ENCODE results near the gene TBC1D3B.
"Not testable (repeated sequence)": the region's sequence is repeated elsewhere in the genome, so short reads cannot be mapped to it uniquely, and the experiment has no call there.

Gene TBC1D3B

DNA sequence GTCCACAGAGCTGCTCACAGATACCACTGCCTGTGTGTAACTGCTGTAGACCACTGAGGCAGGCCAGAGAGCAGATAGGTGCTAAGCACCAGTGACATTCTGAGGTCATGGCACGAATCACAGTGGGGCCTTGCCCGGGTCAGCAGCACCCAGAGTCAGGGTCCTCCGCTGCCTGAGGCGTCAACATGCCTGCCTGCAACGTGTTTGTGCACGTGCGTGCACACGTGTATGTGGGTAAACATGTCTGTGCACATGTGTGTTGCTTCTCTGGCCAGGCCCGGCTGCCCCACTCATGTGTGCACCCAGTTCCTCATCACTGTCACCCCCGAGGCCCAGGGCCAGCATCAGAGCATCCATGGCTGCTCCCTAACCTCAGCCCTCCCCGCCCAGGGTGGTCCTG, at the start of gene TBC1D3B:
Gene TBC1D3B (minus strand): TSS at position 101 of the 400 bp plus-strand sequence. CDS start 1,586 bp downstream, outside the sequence.
- DNase-seq (ENCODE audit: low read depth in 3 of 3, low spot score in 1 of 3), result not testable (repeated sequence)

- not testable (repeated sequence) for DNase-seq (ENCODE audit: low read depth in 3 of 3, low spot score in 1 of 3)
These were observed 46.5 kb upstream of the TBC1D3B start for GRCh38 chr17:36222967-36223366.

- not testable (repeated sequence) for DNase-seq (ENCODE audit: low read depth in 3 of 3, low spot score in 1 of 3)
These were observed 45.2 kb upstream of the TBC1D3B start for GRCh38 chr17:36221581-36222100.

GRCh38 chr17:36220737-36221580, 44.5 kb upstream of the TBC1D3B start:
- not testable (repeated sequence) for DNase-seq (ENCODE audit: low read depth in 3 of 3, low spot score in 1 of 3)

- DNase-seq (ENCODE audit: low read depth in 3 of 3, low spot score in 1 of 3), result not testable (repeated sequence)
These were observed 43.1 kb upstream of the TBC1D3B start for GRCh38 chr17:36219556-36219955.

DNA sequence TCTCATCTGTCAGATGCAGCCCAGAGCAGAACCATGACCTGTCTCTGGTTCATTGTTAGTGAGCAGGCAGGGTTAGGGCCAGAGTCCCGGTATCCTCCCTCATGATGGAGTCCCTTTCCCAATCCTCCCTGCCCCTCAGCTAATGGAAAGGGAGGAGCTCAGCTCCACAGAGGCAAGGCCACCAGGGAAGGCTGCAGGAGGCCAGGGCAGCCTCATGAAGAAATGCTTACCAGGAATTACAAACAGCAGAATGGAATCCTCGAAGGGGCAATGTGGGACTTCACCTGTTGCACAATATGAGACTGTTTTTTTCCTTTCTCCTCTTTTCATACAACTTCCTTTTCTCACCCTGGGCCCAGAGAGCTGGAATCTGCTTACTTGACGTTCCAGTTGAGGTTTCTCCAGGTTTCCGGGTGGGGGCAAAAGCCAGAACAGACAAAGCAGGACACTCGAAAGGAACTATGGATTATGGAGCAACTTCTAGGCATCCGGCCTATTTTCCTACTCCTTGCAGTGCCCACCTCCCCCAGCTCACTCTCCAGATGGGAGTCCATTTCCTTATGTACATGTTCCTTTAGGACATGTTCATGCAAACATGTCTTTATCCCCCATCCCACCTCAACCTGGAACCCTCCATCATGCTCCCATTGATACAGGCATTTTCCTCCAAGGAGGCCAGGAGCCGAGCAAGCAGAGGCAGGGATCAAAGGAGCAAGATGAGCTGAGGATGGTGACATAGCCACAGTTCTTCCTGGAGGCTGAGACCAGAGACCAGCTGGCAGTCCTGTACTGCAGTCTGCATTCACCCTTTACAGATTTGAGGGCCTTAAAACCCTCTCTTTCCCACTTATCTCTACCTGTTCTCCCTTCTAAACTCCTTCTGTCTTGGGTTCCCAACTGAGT, 39.2 kb upstream of the TBC1D3B start:
- not testable (repeated sequence) for DNase-seq (ENCODE audit: low read depth in 3 of 3, low spot score in 1 of 3)

GRCh38 chr17:36214918-36215317, 38.5 kb upstream of the TBC1D3B start:
- no peak for DNase-seq (ENCODE audit: low read depth in 3 of 3, low spot score in 1 of 3)

- no peak for DNase-seq (ENCODE audit: low read depth in 3 of 3, low spot score in 1 of 3)
These were observed 37.3 kb upstream of the TBC1D3B start for GRCh38 chr17:36213695-36214094.

GRCh38 chr17:36212966-36213365, 36.5 kb upstream of the TBC1D3B start:
- no peak for DNase-seq (ENCODE audit: low read depth in 3 of 3, low spot score in 1 of 3)

DNA sequence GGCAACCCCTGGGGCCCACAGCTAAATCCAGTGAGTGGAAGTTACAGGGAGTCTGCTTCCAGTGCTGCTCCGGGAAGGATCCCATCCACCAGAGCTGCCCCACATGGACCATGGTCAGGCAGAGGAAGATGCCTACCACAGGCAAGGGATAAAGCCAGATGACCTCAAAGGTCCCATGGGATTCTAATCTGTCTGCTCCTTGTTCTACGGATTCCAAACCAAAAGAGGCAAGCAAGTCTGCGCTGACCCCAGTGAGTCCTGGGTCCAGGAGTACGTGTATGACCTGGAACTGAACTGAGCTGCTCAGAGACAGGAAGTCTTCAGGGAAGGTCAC, 35.8 kb upstream of the TBC1D3B start:
- DNase-seq (ENCODE audit: low read depth in 3 of 3, low spot score in 1 of 3), result no peak

- DNase-seq (ENCODE audit: low read depth in 3 of 3, low spot score in 1 of 3), result not testable (repeated sequence)
These were observed 35.2 kb upstream of the TBC1D3B start for GRCh38 chr17:36211484-36212271.

DNA sequence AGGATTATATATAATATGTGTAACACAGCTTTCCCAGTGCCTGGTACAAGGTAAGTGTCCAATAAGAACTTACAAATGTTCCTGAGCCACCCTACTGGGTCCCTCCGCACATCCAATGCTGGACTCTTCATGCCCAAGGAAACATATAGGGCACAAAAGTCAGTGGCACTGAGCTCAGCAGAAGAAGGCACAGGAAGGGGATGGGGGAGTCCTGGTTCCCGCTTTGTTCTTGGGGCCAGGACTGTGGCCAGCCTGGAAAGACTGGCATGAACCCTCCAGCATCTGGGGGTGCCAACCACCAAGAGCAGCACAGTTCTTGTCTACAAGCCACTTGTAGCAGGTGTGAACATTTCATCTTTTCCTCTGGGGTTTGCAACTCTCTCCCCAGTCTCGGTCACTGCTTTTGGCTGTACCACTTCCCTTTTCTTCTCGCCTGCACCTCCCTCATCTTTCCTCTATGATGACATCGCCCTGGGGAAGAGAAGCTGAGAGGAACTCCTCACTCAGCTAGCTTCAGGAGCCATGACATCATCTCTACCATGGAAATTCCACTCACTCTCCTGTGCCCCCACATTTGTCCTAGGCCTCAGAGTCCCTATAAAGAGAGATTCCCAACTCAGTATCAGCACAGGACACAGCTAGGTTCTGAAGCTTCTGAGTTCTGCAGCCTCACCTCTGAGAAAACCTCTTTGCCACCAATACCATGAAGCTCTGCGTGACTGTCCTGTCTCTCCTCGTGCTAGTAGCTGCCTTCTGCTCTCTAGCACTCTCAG, 34.2 kb upstream of the TBC1D3B start, which contains the start of gene CCL4L2:
Gene CCL4L2 (plus strand): TSS at position 625 of the 773 bp plus-strand sequence.
- not testable (repeated sequence) for DNase-seq (ENCODE audit: low read depth in 3 of 3, low spot score in 1 of 3)

DNA sequence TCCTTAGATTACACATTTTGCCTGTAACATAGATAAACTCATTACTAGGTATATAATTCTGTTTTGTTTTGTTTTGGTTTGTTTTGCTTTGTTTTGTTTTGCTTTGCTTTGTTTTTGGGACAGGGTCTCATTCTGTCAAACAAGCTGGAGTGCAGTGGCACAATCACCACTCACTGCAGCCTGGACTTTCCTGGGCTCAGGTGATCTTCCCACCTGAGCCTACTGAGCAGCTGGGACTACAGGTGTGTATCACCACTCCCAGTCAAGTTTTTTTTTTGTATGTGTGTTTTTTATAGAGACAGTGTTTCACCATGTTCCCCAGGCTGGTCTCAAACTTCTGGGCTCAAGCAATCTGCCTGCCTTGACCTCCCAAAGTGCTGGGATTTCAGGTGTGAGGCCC, 33.1 kb upstream of the TBC1D3B start:
- no peak for DNase-seq (ENCODE audit: low read depth in 3 of 3, low spot score in 1 of 3)

- not testable (repeated sequence) for DNase-seq (ENCODE audit: low read depth in 3 of 3, low spot score in 1 of 3)
These were observed 30.9 kb upstream of the TBC1D3B start for GRCh38 chr17:36207383-36207782.

DNA sequence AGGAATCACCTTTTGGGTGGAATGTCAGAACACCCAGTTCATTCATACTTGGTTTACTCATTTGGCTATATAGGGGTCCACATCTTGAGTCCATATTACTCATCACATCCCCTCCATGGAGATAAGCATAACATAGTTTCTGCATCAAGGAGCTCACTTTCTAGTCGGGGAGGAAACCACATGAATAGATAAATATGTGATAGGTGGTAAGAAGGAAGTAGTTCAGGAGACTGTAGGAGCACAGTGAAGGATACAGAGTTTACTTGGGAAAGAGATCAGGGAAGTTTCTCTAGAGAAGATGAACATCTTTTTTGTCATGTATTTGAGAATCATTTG, 30.0 kb upstream of the TBC1D3B start:
- not testable (repeated sequence) for DNase-seq (ENCODE audit: low read depth in 3 of 3, low spot score in 1 of 3)

DNA sequence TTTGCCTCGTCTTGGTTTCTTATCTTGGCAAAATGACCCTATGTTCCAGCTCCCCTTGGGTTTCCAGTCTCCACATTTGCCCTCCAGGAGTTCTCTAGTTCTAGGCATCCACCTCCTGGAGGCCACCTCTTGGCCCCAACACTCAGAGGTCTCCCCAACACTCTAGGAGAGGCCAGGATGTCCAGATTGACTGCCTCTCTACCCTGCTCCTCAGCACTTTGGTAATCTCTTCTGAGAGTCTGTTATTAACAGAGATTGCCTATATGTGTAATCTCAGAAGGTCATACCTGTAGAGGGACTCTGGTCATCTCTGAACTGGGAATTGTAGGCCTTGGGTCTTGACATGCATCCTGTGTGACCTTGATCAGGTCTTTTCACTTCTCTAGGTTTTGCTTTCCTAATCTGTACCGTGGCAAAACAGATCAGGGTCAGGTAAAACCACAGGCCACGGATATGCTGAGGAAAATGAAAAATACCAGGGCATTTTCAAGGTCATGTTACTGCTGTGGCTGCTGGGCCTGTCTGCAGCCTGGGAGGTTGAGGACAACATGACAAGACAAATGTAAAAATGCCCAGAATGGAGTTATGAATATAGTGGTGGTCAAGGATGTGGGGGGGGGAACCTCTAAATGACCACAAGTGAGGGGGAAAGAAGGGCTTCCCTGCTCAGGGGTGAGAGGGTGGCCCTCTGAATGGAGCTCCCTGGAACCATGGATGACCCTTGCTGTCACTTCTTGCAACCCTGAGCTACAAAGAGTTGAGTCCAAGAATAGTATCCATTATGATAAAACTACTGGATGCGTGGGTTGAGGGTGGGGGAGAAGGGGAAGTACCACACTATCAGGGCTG, 29.4 kb upstream of the TBC1D3B start:
- no peak for DNase-seq (ENCODE audit: low read depth in 3 of 3, low spot score in 1 of 3)

DNA sequence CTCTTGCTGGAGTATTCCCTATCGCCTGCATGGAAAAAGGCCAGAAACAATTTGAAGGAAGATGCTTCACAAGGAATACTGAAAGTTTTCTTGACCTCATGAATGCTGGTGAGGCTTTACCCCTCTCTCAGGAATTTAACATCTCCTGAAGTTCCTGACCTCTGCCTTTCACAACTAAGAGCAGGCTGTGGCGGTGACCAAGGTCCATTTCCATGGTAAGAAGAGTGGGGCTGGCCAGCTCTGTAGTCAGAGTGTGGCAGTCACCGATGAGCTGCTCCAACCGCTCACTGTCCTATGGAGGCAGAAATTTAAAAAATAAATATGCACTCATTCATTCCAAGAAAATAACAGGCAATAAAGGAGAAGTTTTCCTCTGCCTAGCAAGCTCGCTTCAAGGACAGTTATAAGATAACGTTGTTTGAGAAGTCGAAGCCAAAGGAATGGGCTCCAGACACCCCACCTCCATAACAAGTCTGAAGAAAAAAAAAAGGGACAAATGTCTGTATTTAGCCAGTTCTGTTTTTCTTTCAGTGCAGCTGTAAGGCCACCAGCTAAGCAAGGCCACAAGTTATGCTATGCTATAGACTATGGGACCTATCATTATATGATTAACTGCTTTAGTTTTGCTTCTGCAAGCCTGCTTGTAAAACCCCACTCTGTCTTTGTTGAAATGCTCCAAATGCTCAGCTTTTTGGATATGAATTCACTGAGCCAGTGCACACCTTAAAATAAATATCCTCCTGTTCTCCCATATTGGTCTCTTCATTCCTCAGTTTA, 28.5 kb upstream of the TBC1D3B start:
- DNase-seq (ENCODE audit: low read depth in 3 of 3, low spot score in 1 of 3), result no peak

DNA sequence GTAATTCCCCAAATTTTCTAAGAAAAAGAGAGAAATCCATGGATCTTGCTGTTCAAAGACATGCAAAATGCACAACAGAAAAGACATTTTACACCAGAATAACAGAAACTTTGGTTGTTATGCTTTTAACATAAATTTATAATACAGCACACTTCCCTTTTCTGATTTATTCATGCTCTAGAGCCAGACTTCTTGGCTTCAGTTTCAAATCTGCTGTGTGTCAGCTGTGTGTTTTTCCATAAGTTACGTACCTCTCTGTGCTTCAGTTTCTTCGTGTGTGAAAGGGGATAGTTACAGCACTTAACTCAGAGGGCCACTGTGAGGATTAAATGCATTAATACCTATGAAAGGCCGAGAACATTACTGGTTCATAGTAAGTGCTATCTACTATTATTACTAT, 26.9 kb upstream of the TBC1D3B start:
- DNase-seq (ENCODE audit: low read depth in 3 of 3, low spot score in 1 of 3), result no peak

Data from stimulated activated CD4-positive, alpha-beta T cell treated with anti-CD3 and anti-CD28 coated beads, TNF-alpha, amount 100 ng/mL, for 1 hour (primary cell).